ENCODE data around the gene GDF15. TPM values are rescaled to one million over a fixed set of nuclear protein-coding genes. Genes with fewer than 3 reads are reported as not detected.
"Not testable (repeated sequence)": the region's sequence is repeated elsewhere in the genome, so short reads cannot be mapped to it uniquely, and the experiment has no call there.

Gene GDF15
- total RNA-seq, 4 donors from 2014 or later: 1.9 to 4.6 (median 3.0) TPM

- TF ChIP-seq, protein P1, sequence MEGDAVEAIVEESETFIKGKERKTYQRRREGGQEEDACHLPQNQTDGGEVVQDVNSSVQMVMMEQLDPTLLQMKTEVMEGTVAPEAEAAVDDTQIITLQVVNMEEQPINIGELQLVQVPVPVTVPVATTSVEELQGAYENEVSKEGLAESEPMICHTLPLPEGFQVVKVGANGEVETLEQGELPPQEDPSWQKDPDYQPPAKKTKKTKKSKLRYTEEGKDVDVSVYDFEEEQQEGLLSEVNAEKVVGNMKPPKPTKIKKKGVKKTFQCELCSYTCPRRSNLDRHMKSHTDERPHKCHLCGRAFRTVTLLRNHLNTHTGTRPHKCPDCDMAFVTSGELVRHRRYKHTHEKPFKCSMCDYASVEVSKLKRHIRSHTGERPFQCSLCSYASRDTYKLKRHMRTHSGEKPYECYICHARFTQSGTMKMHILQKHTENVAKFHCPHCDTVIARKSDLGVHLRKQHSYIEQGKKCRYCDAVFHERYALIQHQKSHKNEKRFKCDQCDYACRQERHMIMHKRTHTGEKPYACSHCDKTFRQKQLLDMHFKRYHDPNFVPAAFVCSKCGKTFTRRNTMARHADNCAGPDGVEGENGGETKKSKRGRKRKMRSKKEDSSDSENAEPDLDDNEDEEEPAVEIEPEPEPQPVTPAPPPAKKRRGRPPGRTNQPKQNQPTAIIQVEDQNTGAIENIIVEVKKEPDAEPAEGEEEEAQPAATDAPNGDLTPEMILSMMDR (IDR thresholded peaks at IDR 0.05): no peak
- no peak for ATAC-seq (ENCODE audit: low FRiP score)
- no peak for DNase-seq (ENCODE audit: low spot score)
Measured at GRCh38 chr19:18377026-18377425, 8.9 kb upstream of the GDF15 start.

- ATAC-seq (ENCODE audit: low FRiP score): peak; percentile 85
- TF ChIP-seq, protein P1 (IDR thresholded peaks at IDR 0.05): no peak
- peak; percentile 58 for DNase-seq (ENCODE audit: low spot score)
Measured at GRCh38 chr19:18379803-18380747, 5.9 kb upstream of the GDF15 start.

DNA sequence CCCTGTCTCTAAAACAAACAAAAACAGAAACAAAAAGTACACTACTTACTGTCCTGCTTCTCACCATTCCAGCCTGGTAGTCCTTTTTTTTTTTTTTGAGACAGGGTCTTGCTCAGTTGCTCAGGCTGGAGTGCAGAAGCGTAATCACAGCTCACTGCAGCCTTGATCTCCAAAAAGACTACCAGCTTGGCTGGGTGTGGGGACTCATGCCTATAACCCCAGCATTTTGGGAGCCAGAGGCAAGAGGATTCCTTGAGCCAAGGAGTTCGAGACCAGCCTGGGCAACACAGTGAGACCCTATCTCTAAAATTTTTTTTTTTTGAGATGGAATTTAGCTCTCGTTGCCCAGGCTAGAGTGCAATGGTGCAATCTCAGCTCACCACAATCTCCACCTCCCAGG, 5.1 kb upstream of the GDF15 start:
- DNase-seq (ENCODE audit: low spot score) (no peak), ATAC-seq (ENCODE audit: low FRiP score) (no peak)
- TF ChIP-seq, protein P1 (IDR thresholded peaks at IDR 0.05): no peak

GRCh38 chr19:18383622-18384021, 2.3 kb upstream of the GDF15 start:
- not testable (repeated sequence) for DNase-seq (ENCODE audit: low spot score); ATAC-seq (ENCODE audit: low FRiP score)

DNA sequence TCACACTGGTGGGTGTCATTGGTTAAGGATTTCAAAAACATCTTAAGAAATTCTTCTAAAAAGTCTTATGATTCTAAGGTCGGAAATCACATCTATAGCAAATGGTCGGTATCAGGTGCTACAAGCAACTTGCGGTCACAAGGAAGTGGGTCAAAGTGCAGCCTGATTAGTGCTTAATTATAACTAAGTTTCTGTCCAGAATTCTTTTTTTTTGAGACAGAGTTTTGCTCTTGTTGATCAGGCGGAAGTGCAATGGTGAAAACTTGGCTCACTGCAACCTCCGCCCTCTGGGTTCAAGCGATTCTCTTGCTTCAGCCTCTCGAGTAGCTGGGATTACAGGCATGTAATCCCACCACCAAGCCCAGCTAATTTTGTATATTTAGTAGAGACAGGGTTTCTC, 1.2 kb upstream of the GDF15 start:
- TF ChIP-seq, protein P1 (IDR thresholded peaks at IDR 0.05): no peak
- DNase-seq (ENCODE audit: low spot score): no peak
- ATAC-seq (ENCODE audit: low FRiP score): no peak

- DNase-seq (ENCODE audit: low spot score): no peak
- no peak for ATAC-seq (ENCODE audit: low FRiP score)
- TF ChIP-seq, protein P1 (IDR thresholded peaks at IDR 0.05): no peak
Measured at GRCh38 chr19:18385359-18385674, 641 bp upstream of the GDF15 start.

DNA sequence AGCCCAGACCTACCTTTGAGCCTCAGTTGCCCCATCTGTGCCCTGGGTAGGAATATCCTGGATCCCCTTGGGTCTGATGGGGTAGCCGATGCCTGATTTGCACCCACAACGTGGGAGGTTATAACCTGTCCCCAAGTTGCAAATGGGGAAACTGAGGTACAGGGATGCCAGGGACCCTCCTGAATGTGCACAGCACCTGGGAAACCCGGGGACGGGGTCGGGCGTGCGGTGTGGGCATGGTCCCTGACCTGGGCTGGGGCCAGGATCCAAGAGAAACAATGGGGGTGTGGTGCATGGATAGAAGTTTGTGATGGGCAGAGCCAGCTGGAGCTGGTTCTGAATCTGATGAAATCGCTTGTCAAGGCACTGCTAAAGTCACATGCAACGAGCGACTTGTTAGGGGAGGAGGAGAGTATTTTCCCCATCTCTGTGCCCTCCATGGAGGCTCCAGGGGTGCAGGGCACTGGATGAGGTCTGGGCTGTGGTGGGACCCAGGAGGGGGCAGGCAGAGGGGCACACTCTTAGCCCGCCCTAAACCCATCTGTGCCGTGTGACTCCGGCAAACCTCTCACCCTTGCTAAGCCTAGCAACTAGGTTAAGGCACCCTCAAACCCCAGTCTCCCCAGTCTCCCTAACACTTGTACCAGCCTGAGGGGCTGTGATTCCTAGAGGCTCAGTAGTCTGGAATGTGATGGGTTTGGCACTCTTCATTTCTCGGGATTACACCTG, 749 bp downstream of the GDF15 start:
- DNase-seq (ENCODE audit: low spot score) (no peak), ATAC-seq (ENCODE audit: low FRiP score) (no peak)
- TF ChIP-seq, protein P1 (IDR thresholded peaks at IDR 0.05): no peak

All from omental fat pad (tissue), 4 donors.